ENCODE data around the gene PLRG1.

Gene PLRG1

DNA sequence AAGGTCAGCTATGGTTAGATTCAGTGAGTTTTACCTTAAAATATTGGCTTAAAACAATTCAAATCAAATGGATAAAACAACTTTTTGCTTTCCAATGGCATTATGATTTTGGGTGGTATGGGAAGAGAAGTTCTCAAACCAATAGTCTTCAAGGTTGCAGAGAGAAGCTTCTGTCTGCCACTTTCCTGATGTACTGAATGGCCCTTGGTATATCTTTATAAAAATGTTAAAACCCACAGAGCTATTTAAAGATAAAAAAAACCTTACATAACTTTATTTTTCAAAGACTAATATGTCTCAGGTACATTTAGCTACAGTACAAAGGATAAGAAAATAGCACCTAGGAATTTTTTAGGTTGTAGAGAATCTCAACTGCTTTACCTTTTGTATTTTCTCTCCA, 33.5 kb upstream of the PLRG1 start:
- no peak for DNase-seq (ENCODE audit: insufficient read length, low spot score)
- no peak for FAIRE-seq
- TF ChIP-seq, protein P1, sequence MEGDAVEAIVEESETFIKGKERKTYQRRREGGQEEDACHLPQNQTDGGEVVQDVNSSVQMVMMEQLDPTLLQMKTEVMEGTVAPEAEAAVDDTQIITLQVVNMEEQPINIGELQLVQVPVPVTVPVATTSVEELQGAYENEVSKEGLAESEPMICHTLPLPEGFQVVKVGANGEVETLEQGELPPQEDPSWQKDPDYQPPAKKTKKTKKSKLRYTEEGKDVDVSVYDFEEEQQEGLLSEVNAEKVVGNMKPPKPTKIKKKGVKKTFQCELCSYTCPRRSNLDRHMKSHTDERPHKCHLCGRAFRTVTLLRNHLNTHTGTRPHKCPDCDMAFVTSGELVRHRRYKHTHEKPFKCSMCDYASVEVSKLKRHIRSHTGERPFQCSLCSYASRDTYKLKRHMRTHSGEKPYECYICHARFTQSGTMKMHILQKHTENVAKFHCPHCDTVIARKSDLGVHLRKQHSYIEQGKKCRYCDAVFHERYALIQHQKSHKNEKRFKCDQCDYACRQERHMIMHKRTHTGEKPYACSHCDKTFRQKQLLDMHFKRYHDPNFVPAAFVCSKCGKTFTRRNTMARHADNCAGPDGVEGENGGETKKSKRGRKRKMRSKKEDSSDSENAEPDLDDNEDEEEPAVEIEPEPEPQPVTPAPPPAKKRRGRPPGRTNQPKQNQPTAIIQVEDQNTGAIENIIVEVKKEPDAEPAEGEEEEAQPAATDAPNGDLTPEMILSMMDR (IDR thresholded peaks at IDR 0.05; ENCODE audit: insufficient read depth, missing control alignments): no peak

DNA sequence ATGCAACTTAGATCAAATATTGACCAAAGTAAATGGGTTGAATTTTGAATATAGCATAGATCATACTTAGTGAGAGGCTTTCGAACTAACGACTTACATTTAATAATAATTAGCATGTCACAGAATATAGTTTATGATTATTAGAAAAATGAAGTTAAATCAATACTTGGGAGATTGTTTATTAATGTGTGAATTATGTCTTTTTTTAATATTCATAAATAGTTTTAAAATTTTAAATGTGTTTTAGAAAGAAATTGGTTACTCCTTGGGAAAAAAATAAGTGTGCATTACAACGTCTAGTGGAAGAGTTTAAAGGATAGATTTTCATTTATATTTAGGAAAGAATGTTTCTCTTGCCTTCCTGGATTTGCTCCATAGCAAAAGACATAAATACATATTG, 33.0 kb upstream of the PLRG1 start:
- TF ChIP-seq, protein P1 (IDR thresholded peaks at IDR 0.05; ENCODE audit: insufficient read depth, missing control alignments): no peak
- DNase-seq (ENCODE audit: insufficient read length, low spot score) (no peak), FAIRE-seq (no peak)

- FAIRE-seq (no peak), DNase-seq (ENCODE audit: insufficient read length, low spot score) (no peak)
- TF ChIP-seq, protein P1 (IDR thresholded peaks at IDR 0.05; ENCODE audit: insufficient read depth, missing control alignments): no peak
Observed at GRCh38 chr4:154582723-154583122, 32.5 kb upstream of the PLRG1 start.

GRCh38 chr4:154579927-154580326, 29.7 kb upstream of the PLRG1 start:
- DNase-seq (ENCODE audit: insufficient read length, low spot score) (no peak), FAIRE-seq (no peak)
- TF ChIP-seq, protein P1 (IDR thresholded peaks at IDR 0.05; ENCODE audit: insufficient read depth, missing control alignments): no peak

DNA sequence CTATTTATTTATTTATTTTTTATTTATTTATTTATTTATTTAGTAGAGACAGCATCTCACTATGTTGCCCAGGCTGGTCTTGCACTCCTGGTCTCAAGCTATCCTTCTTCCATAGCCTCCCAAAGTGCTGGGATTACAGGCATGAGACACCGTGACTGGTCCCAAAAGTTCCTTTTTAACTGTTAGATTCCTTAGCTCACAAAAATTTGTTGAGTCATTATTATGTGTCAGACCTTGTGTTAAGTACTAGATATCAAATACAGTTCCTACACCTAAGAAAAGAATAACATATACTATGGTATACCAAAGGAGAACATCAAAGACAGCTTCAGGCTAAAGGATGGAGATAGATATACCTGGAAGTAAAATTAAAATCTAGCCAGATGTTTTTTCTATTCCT, 28.7 kb upstream of the PLRG1 start:
- DNase-seq (ENCODE audit: insufficient read length, low spot score): no peak
- no peak for FAIRE-seq
- TF ChIP-seq, protein P1 (IDR thresholded peaks at IDR 0.05; ENCODE audit: insufficient read depth, missing control alignments): no peak

- TF ChIP-seq, protein P1 (IDR thresholded peaks at IDR 0.05; ENCODE audit: insufficient read depth, missing control alignments): no peak
- FAIRE-seq (no peak), DNase-seq (ENCODE audit: insufficient read length, low spot score) (no peak)
Observed at GRCh38 chr4:154577324-154577723, 27.1 kb upstream of the PLRG1 start.

DNA sequence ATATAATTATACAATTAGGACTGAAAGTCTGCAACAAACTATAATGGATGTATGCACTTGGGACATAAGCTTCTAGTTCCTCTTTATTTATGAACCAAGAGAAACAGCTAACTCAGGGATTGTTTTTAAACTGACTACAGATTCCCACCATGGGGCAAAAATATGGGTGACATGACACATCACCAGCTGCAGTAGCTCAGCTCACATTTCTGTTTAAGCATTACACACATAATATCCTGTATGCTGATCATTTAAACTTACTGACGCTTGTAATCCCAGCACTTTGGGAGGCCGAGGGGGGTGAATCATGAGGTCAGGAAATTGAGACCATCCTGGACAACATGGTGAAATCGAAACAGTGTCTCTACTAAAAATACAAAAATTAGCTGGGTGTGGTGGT, 24.1 kb upstream of the PLRG1 start:
- TF ChIP-seq, protein P1 (IDR thresholded peaks at IDR 0.05; ENCODE audit: insufficient read depth, missing control alignments): no peak
- DNase-seq (ENCODE audit: insufficient read length, low spot score) (no peak), FAIRE-seq (no peak)
